OCI-LY3 (cell line): ENCODE data around the gene S100B.

Experiments
- H2AFZ ChIP-seq: fragments of 200-600, 300-600 bp; shearing (Covaris generic); 2 replicates; pipeline ENCODE4 v1.6.0; 2014; ENCODE audit warnings: antibody characterized with exemption, low read depth, low read length
- H3K27ac ChIP-seq: fragments of 200-600, 300-600 bp; sonication (generic); 2 replicates; pipeline ENCODE4 v1.5.1; 2014; ENCODE audit warnings: mild to moderate bottlenecking, low read length, moderate library complexity, mixed read lengths
- H3K27me3 ChIP-seq: fragments of 200-600, 300-600 bp; sonication (generic); 2 replicates; pipeline ENCODE4 v1.6.1; 2014; ENCODE audit warnings: low read depth, low read length, mixed read lengths
- H3K36me3 ChIP-seq: fragments of 200-600, 300-600 bp; sonication (generic); replicated peaks from 2 replicates; pipeline ENCODE3; 2014; ENCODE audit warnings: low read depth, low read length, mixed read lengths
- H3K4me1 ChIP-seq: fragments of 300-600, 200-600 bp; sonication (generic); 2 replicates; pipeline ENCODE4 v1.6.1; 2014; ENCODE audit warnings: low read length, mixed read lengths
- H3K4me2 ChIP-seq: fragments of 200-600, 300-600 bp; sonication (generic); 2 replicates; pipeline ENCODE4 v1.6.1; 2014; ENCODE audit warnings: low read length, mixed read lengths
- H3K4me3 ChIP-seq: fragments of 300-600, 200-600 bp; sonication (generic); 2 replicates; pipeline ENCODE4 v1.5.1; 2014; ENCODE audit warnings: antibody characterized with exemption, mild to moderate bottlenecking, low read length, moderate library complexity
- H3K79me2 ChIP-seq: fragments of 300-600, 200-600 bp; shearing (Covaris generic); 2 replicates; pipeline ENCODE4 v1.6.1; 2014; ENCODE audit warnings: mild to moderate bottlenecking, low read length, mixed read lengths
- H3K9ac ChIP-seq: fragments of 300-600, 200-600 bp; shearing (Covaris generic); 2 replicates; pipeline ENCODE4 v1.6.0; 2014; ENCODE audit warnings: mild to moderate bottlenecking, low read length, moderate library complexity
- H3K9me3 ChIP-seq: fragments of 200-600, 300-600 bp; shearing (Covaris generic); 2 replicates; pipeline ENCODE4 v1.6.1; 2014; ENCODE audit warnings: low read length, mixed read lengths; ENCODE audit not compliant: insufficient read depth
- H4K20me1 ChIP-seq: fragments of 200-600, 300-600 bp; sonication (generic); 2 replicates; pipeline ENCODE4 v1.6.1; 2016; ENCODE audit warnings: low read length, mixed read lengths; ENCODE audit not compliant: insufficient read depth
- CTCF ChIP-seq: fragments of 200-600, 300-600 bp; sonication (generic); IDR thresholded peaks from 2 replicates; pipeline ENCODE4 v1.5.1; 2014; ENCODE audit warnings: antibody characterized with exemption, low read length, low read depth
- EZH2phosphoT487 ChIP-seq: fragments of 200-600 bp; shearing (Covaris generic); IDR thresholded peaks from 2 replicates; pipeline ENCODE4 v1.6.1; 2018; ENCODE audit warnings: antibody characterized with exemption, mixed run types, low read depth

Gene S100B

GRCh38 chr21:46636550-46637285 is 31.8 kb upstream of the S100B start:
- no peak overlapping the region for H3K27ac ChIP-seq
- peak overlapping the region; percentile 92 for H3K4me2 ChIP-seq
- H3K36me3 ChIP-seq: no peaks in the 10 kb centered on the region
- H3K4me3 ChIP-seq: peak overlapping the region; percentile 89
- no peaks in the 10 kb centered on the region for H4K20me1 ChIP-seq
- no peak overlapping the region for H3K9ac ChIP-seq
- no peaks in the 10 kb centered on the region for H3K27me3 ChIP-seq
- H2AFZ ChIP-seq: no peak overlapping the region
- peaks cover 17% of the 10 kb centered on the region for H3K4me1 ChIP-seq
- H3K79me2 ChIP-seq: no peaks in the 10 kb centered on the region
- TF ChIP-seq CTCF: no peak
- no peaks in the 10 kb centered on the region for H3K9me3 ChIP-seq

- Histone ChIP-seq H3K79me2 (no peaks in the 10 kb centered on the region), H2AFZ (no peak overlapping the region), H3K27me3 (no peaks in the 10 kb centered on the region), H4K20me1 (no peaks in the 10 kb centered on the region), H3K36me3 (no peaks in the 10 kb centered on the region), H3K27ac (no peak overlapping the region), H3K9me3 (no peaks in the 10 kb centered on the region), H3K9ac (peak overlapping the region; percentile 83), H3K4me3 (peak overlapping the region; percentile 89), H3K4me2 (peak overlapping the region; percentile 92), H3K4me1 (peaks cover 17% of the 10 kb centered on the region)
- no peak for TF ChIP-seq EZH2phosphoT487
- TF ChIP-seq CTCF: no peak
Measured at GRCh38 chr21:46636181-46636512, 31.3 kb upstream of the S100B start.

- peak within 1 kb of the TSS; percentile 92 for H3K4me2 ChIP-seq
- H3K4me1 ChIP-seq: peaks cover 17% of the 10 kb centered on the region
- peak within 1 kb of the TSS; percentile 81 for H2AFZ ChIP-seq
- peak within 1 kb of the TSS; percentile 84 for H3K9ac ChIP-seq
- no peaks in the 10 kb centered on the region for H4K20me1 ChIP-seq
- H3K36me3 ChIP-seq: no peaks in the 10 kb centered on the region
- peak within 1 kb of the TSS; percentile 73 for H3K27ac ChIP-seq
- no peaks in the 10 kb centered on the region for H3K79me2 ChIP-seq
- H3K27me3 ChIP-seq: no peaks in the 10 kb centered on the region
- no peaks in the 10 kb centered on the region for H3K9me3 ChIP-seq
- TF ChIP-seq EZH2phosphoT487 (no peak), CTCF (no peak)
- H3K4me3 ChIP-seq: peak within 1 kb of the TSS; percentile 89
Measured at GRCh38 chr21:46635324-46636180, 30.7 kb upstream of the S100B start, which contains the start of gene PRMT2. TSS of gene PRMT2 (plus strand) at chr21:46635674. CDS start at chr21:46636952, 1,278 bp downstream.

- Histone ChIP-seq H3K36me3 (no peaks in the 10 kb centered on the region), H3K4me1 (peaks cover 17% of the 10 kb centered on the region), H3K79me2 (no peaks in the 10 kb centered on the region), H2AFZ (peak overlapping the region; percentile 58), H3K27me3 (no peaks in the 10 kb centered on the region), H3K9me3 (no peaks in the 10 kb centered on the region), H3K27ac (peak overlapping the region; percentile 73), H3K4me2 (peak overlapping the region; percentile 77), H3K9ac (peak overlapping the region; percentile 84), H3K4me3 (peak overlapping the region; percentile 89), H4K20me1 (no peaks in the 10 kb centered on the region)
- TF ChIP-seq EZH2phosphoT487 (no peak), CTCF (peak; percentile 26; the same call in 1 of the 2 replicates)
Measured at GRCh38 chr21:46634966-46635323, 30.1 kb upstream of the S100B start.
